Frontal cortex (tissue), 4 donors: ENCODE results near the gene ZNF275. TPM values are rescaled to one million over a fixed set of nuclear protein-coding genes. Genes with fewer than 3 reads are reported as not detected.
A peak's percentile ranks its signal among the peaks of the same experiment; 100 is the strongest.

Source experiments
- DNase-seq, 2 donors: peaks; one replicate each; pipeline ENCODE4 v3.0.0; 2012; ENCODE audit warnings: low spot score in 2 of 2
- FAIRE-seq: peaks from 2 replicates; lab custom pipeline; 2012; peaks lifted over from hg19 to GRCh38; lab: Jason Lieb, UNC
- total RNA-seq: library from RNA; depleted of rRNA; stranded (reverse); fragments of >200 nt; gene quantifications from one replicate; pipeline ENCODE4 v1.2.3, GENCODE V29; 2014
- donor health status: control.
- donor health status: control.
- donor health status: control.

The ZNF275 gene
- total RNA-seq, 1 donor from 2014 or later, result 5.7 TPM

DNA sequence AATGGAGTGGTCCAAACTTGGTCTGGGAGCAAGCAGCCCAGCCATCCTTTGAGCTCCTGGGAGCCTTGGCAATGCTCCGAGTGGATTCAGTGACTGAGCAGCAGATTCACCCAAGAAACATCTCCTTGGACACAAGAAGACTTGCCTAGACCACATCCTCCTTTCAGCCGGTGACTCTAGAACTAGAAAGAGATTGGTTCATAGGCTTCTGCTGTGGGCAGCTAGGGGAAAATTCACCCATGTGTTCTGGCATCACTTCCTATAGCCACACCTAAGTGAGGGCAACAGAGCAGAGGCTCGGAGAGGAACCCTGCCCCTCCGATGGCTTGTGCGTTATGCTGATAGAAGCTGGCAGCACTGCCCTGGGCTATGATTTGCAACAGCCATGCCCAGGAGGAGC is 16.0 kb downstream of the ZNF275 start:
- DNase-seq (no peak), FAIRE-seq (no peak)

DNA sequence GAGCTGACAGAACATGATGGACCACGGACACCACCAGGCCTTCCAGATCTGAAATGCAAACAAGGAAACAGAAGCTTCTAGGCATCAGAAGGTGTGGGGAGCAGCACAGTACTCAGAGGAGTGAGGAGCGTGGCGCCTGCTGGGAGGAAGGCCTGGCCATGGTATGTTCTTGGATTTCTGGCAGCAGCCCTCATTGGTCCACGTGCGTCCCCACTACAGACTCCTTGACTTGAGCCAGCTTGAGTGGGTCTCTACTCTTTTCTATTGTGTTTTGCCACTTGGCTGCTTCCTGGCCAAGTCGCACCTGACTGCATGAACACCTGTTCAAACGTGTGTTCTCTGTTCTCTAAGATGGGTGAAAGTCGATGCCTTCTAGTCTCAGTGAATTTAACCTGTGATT is 18.0 kb downstream of the ZNF275 start:
- DNase-seq (no peak), FAIRE-seq (no peak)

DNA sequence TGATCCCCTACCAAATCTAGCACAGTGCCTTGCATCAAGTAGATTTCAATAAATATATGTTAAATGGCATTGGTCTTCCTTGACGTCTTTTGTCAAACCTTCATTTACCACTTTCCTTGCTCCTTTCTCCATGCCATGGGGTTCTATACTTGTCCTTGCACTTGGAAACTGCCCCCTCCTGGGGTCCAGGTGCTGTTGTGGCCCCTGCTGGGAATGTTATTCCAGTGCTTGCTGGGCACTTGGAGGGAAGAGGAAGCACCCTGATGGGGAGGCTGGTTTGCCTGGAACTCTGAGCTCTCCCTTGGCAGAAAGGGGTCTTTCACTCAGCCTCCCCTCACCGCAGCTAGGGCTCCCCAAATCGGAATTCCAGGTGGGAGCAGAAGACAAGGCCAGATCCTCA is 18.9 kb downstream of the ZNF275 start:
- FAIRE-seq (no peak), DNase-seq (no peak)

GRCh38 chrX:153353416-153353815 is 19.5 kb downstream of the ZNF275 start:
- DNase-seq, result no peak
- no peak for FAIRE-seq

GRCh38 chrX:153357877-153358276 is 23.9 kb downstream of the ZNF275 start:
- no peak for FAIRE-seq
- no peak for DNase-seq

- DNase-seq, result no peak
These were observed 27.9 kb downstream of the ZNF275 start for GRCh38 chrX:153361781-153362397.

GRCh38 chrX:153365670-153366069 is 31.7 kb downstream of the ZNF275 start:
- DNase-seq, result no peak
- no peak for FAIRE-seq

More at GRCh38 chrX:153361781-153362397, 27.9 kb downstream of the ZNF275 start:
- no peak for FAIRE-seq

- no peak for FAIRE-seq
These were observed 32.2 kb downstream of the ZNF275 start for GRCh38 chrX:153366119-153366518.

GRCh38 chrX:153366878-153367538 is 33.1 kb downstream of the ZNF275 start:
- no peak for DNase-seq
- FAIRE-seq, result no peak

More at GRCh38 chrX:153366119-153366518, 32.2 kb downstream of the ZNF275 start:
- no peak for DNase-seq

DNA sequence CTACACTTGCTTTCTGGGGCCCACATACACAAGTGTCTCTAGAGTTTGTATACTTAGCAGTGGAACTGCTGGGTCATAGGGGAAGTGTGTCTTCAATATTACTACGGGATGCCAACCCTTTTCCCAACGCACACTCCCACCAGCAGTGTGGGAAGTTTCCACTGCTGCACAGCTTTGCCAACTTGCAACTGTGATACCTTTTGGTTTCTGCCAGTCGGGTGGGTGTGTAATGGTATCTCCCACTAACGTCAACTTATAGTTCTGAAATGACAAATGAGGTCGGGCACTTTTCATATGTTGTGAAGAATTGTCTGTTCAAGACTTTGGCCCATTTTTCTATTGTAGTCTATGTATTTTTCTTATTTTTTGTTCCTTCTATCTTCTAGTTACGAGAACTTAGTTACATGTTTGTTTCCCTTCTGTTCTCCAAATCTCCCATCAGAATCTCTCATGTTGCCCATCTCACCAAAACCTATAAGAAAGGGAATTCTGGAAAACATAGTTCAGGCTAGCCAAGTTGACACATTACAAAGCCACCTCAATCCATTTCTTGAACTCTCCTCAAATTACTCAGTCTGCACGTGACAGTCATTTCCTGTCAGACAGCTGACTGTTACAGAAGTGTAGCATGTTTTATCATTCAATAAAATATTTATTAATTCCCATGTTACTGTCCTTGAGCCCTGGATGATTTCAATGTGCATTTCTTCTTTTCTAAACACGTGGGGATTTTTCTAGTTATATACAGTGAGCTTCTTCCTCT is 36.5 kb downstream of the ZNF275 start:
- no peak for DNase-seq
- no peak for FAIRE-seq

DNA sequence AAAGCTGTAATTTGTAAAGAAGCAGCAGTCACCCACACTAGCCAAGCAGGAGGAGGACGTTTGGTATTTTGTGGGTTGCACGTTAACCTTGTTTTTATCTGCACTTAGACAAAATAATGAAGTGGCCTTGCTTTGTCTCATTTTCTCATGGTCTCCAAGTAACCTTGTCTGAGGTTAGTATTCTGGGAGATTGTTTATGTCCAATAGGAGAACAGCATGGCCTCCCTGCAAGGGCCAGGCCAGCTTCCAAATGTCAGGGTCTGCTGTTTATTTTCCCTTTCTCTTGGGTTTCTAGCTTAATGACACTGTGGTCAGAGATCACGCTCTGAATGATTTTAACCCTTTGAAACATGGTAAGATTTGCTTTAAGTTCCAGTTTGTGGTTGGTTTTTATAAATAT is 37.3 kb downstream of the ZNF275 start:
- FAIRE-seq (no peak), DNase-seq (no peak)

- FAIRE-seq (no peak), DNase-seq (no peak)
These were observed 39.0 kb downstream of the ZNF275 start for GRCh38 chrX:153372949-153373348.

GRCh38 chrX:153374426-153374825 is 40.5 kb downstream of the ZNF275 start:
- DNase-seq (no peak), FAIRE-seq (no peak)

DNA sequence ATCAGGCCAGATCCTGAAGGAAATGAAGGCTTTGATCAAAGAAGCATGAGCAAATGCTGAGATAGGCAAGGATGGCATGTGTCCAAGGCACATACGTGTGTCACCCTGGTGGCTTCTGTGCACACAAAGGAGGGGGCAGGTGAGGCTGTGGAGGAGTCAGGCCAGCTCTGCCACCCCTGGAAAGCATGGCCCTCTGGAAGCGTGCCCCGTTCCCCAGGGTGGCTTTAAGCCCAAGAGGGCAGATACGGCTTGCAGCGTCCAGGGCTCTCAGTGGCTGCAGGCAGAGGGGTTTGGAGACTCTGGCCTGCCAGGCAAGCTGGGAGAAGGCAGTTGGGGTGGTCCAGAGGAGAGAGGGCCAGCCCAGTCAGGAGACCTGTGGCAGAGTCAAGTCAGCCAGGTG is 41.6 kb downstream of the ZNF275 start:
- FAIRE-seq (no peak), DNase-seq (no peak)

GRCh38 chrX:153377727-153378126 is 43.8 kb downstream of the ZNF275 start:
- FAIRE-seq (no peak), DNase-seq (no peak)

DNA sequence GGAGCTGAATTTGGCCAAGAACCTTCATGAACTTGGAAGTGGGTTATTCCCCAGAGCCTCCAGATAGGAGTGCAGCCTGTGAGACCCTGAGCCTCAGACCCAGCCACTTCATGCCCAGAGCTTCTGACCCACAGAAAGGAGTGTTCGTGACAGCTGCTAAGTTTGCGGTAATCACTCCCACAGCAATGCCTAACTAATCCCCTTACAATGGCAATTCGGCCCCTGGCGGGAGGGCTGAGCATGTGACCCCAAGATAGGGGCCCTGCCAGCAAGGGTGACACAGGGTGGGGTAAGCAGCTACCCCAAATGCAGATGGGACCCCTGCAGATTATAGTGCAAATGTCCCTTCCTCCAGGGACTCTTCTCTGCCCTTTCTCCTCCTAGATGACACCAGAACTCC is 44.7 kb downstream of the ZNF275 start:
- DNase-seq, result no peak
- no peak for FAIRE-seq

DNA sequence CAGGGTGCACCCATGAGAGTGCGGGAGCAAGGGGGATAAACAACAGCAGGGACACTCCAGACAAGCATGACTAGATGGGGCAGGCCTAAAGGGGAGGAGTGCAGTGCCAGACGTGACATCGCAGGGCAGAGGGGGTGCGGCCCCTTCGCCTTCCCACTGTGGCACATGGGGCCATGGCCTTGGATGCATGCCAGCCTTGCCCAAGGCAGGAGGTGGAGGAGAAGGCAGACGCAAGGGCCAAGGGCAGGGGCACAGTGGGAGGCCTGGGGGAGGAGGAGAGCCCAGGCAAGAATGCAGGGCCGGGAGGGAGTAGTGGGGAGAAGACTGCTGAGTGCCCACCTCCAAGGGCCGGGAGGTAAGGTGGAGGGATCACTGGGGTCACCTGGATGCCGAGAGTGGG is 45.6 kb downstream of the ZNF275 start:
- FAIRE-seq (no peak), DNase-seq (no peak)

DNA sequence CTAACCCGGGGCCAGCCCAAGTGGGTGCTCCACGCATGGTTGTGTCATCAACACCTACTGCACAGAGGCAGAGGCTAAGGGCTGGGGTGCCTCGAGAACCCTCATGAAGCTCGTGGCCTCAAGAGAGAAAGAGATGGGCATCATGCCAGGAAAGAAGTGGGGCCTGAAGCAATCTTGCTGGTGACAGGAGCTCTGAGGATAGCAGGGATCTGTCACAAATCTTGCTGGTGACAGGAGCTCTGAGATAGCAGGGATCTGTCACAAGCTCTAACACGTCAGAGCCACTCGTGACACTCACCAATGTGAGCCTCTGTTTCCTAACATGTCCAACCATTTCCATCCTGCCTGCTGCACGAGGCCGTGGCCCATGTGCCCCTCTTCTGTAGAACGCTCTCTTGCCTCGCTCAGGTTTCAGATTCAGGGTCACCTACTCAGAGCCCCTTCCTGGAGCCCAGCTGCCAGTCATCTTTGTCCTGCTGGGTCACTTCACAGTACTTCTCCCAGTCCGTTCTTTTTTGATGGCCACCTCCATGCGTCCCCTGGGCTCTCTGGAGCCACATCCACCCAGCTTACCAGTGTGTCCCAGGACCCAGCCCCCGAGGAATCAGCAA is 46.1 kb downstream of the ZNF275 start:
- no peak for FAIRE-seq
- DNase-seq, result no peak

DNA sequence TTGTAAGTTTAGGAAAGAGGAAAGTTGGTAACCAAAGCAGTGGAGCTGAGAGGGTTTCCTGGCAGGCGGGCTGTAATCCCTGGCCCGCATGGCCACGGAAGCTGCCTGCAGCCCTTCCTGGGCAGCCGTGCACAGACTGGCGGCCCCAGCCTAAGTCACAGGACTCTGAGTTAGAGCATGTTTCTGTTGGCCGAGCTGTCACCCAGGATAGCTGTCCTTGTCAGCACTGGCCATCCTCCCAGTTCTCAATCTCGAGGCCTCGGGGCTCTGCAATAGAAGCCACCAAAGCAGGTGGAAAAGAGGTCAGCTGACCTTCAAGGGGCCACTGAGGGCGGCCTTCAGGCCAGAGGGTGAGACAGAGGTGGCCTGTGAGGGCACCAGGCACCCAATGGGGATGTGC is 46.7 kb downstream of the ZNF275 start:
- FAIRE-seq, result no peak

DNA sequence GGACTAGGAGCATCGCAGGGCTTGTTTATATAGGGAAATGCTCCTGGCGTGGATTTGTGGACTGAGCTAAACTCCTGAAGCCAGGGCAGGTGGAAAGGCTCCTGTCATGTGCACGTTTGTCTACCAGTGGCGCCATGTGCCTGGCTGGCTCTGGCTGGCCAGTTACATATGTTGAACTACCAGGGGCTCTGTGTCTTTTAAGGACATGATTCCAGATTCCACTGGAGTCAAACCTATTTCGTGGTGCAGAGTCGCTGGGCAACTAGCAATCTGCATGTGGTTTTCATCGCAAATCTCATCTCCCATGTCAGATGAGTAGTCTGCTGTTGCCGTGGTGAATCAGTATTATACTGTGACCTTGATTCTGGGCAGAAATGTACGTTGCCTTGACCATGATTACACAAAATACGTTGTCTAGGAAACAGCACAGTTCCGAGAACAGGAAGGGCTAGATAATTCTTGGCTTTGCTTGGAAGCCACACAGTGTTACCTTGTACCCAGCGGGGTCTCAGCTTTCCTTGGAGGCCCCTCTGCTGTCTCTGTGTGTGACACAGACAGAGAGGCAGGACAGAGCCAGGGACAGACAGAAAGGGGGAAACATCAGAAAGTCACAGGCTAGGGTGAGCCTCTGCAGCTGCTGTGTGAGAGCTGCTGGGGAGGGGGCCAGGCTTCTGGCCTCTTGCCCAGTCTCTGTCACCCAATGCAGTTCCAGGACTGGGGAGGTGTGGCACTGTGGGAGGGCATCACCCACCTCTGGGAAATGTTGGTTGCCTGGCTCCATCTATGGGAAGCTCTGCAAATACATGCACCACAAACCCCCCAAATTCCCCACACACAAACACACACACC is 48.0 kb downstream of the ZNF275 start:
- FAIRE-seq (no peak), DNase-seq (peak in 1 of 2 donors; percentile 33)

More for the DNA sequence above, 46.7 kb downstream of the ZNF275 start:
- DNase-seq, result no peak
